HepG2 (cell line): ENCODE data around the gene PEX11G. TPM values are rescaled to one million over a fixed set of nuclear protein-coding genes. Genes with fewer than 3 reads are reported as not detected.

Experiments used
- FOXC1 ChIP-seq: sonication (generic); formaldehyde crosslinking; IDR thresholded peaks from 2 replicates; pipeline ENCODE4 v1.8.0; 2022; ENCODE audit warnings: mild to moderate bottlenecking, missing genetic modification reagents, borderline replicate concordance
- KDM5A ChIP-seq: fragments of 200-600 bp; sonication (generic); IDR thresholded peaks from 2 replicates; pipeline ENCODE4 v1.7.0; 2018; ENCODE audit warnings: antibody characterized with exemption, mild to moderate bottlenecking, low read length, borderline replicate concordance
- ONECUT2 ChIP-seq: sonication (generic); formaldehyde crosslinking; IDR thresholded peaks from 2 replicates; pipeline ENCODE4 v1.4.0; 2020; ENCODE audit warnings: missing genetic modification reagents
- PAWR ChIP-seq: sonication (generic); formaldehyde crosslinking; IDR thresholded peaks from 2 replicates; pipeline ENCODE4 v1.4.0; 2020; ENCODE audit warnings: missing genetic modification reagents, mild to moderate bottlenecking, borderline replicate concordance
- PHF20 ChIP-seq: sonication (generic); formaldehyde crosslinking; IDR thresholded peaks from 2 replicates; pipeline ENCODE4 v1.5.0; 2020; ENCODE audit warnings: mild to moderate bottlenecking, missing genetic modification reagents
- SOX6 ChIP-seq, 2 experiments: fragments of 450-650 bp in 1 of 2; sonication (generic) in 1 of 2; formaldehyde crosslinking in 1 of 2; IDR thresholded peaks; 2 replicates each; pipeline versions ENCODE4 v1.4.0 to v1.6.1; 2017 to 2020; ENCODE audit warnings: antibody characterized with exemption in 1 of 2, mild to moderate bottlenecking in 1 of 2, missing genetic modification reagents in 1 of 2
- SP1 ChIP-seq, 2 experiments: fragments of 450-650 bp in 1 of 2; sonication (generic) in 1 of 2; formaldehyde crosslinking in 1 of 2; IDR thresholded peaks; 2 replicates each; pipeline versions ENCODE4 v1.4.0 to v1.6.1; 2016 to 2020; ENCODE audit warnings: missing genetic modification reagents in 1 of 2
- TOPORS ChIP-seq: sonication (generic); formaldehyde crosslinking; IDR thresholded peaks from 2 replicates; pipeline ENCODE4 v1.8.0; 2023; ENCODE audit warnings: mild to moderate bottlenecking, missing genetic modification reagents
- ZNF101 ChIP-seq: sonication (generic); formaldehyde crosslinking; IDR thresholded peaks from 2 replicates; pipeline ENCODE4 v1.4.0; 2020; ENCODE audit warnings: mild to moderate bottlenecking, low read depth, missing genetic modification reagents, borderline replicate concordance
- ZNF292 ChIP-seq: sonication (generic); formaldehyde crosslinking; IDR thresholded peaks from 2 replicates; pipeline ENCODE4 v1.8.1; 2022; ENCODE audit warnings: mild to moderate bottlenecking, low read depth, missing genetic modification reagents, borderline replicate concordance
- ZNF746 ChIP-seq: sonication (generic); formaldehyde crosslinking; IDR thresholded peaks from 2 replicates; pipeline ENCODE4 v1.8.0; 2022; ENCODE audit warnings: mild to moderate bottlenecking, missing genetic modification reagents
- ZNF780A ChIP-seq: sonication (generic); formaldehyde crosslinking; IDR thresholded peaks from 2 replicates; pipeline ENCODE4 v1.8.0; 2022; ENCODE audit warnings: mild to moderate bottlenecking, missing genetic modification reagents, moderate library complexity
- ZSCAN20 ChIP-seq: sonication (generic); formaldehyde crosslinking; IDR thresholded peaks from 2 replicates; pipeline ENCODE4 v1.4.0; 2020; ENCODE audit warnings: missing genetic modification reagents, mild to moderate bottlenecking, borderline replicate concordance
- ZSCAN29 ChIP-seq: sonication (generic); formaldehyde crosslinking; conservative IDR thresholded peaks from 2 replicates; pipeline ENCODE4 v1.4.0; 2020; ENCODE audit warnings: mild to moderate bottlenecking, missing genetic modification reagents
- polyA plus RNA-seq, 8 experiments: library from polyadenylated mRNA; depleted of rRNA in 3 of 8; stranded (reverse) in 7 of 8; unstranded in 1 of 8; fragments of >200 nt; fragmentation: Illumina TruSeq in 4 of 8; extraction: Trizol in 4 of 8; gene quantifications; 2 replicates each; pipeline versions ENCODE4 v1.2.1 to v1.2.3, GENCODE V29; 2011 to 2016; ENCODE audit warnings: low read depth in 4 of 8, missing spikeins in 1 of 8, mixed read lengths in 1 of 8; ENCODE audit not compliant: insufficient read depth in 1 of 8
- total RNA-seq, 5 experiments: library from RNA; depleted of rRNA; stranded (reverse); fragments of >200 nt; fragmentation: Illumina TruSeq; extraction: Trizol; gene quantifications; 2 replicates each; pipeline ENCODE4 v1.2.3, GENCODE V29; 2016; ENCODE audit warnings: low read depth in 1 of 5
- TF ChIP-seq, protein P1 (sequence below): sonication (generic); formaldehyde crosslinking; IDR thresholded peaks from 2 replicates; pipeline ENCODE4 v1.8.0; 2022; ENCODE audit warnings: mild to moderate bottlenecking, missing genetic modification reagents
- TF ChIP-seq, protein P2 (sequence below): sonication (generic); formaldehyde crosslinking; IDR thresholded peaks from 2 replicates; pipeline ENCODE4 v1.8.1; 2023; ENCODE audit warnings: mild to moderate bottlenecking, moderate library complexity, missing genetic modification reagents
- TF ChIP-seq, protein P3 (sequence below): sonication (generic); formaldehyde crosslinking; IDR thresholded peaks from 2 replicates; pipeline ENCODE4 v1.5.0; 2020; ENCODE audit warnings: missing genetic modification reagents
- TF ChIP-seq, protein P4 (sequence below): sonication (generic); formaldehyde crosslinking; IDR thresholded peaks from 2 replicates; pipeline ENCODE4 v1.8.0; 2022; ENCODE audit warnings: mild to moderate bottlenecking, missing genetic modification reagents, moderate library complexity
- TF ChIP-seq, protein P5 (sequence below): sonication (generic); formaldehyde crosslinking; conservative IDR thresholded peaks from 2 replicates; pipeline ENCODE4 v1.5.0; 2020; ENCODE audit warnings: missing genetic modification reagents
- TF ChIP-seq, protein P6 (sequence below): sonication (generic); formaldehyde crosslinking; IDR thresholded peaks from 2 replicates; pipeline ENCODE4 v1.5.0; 2020; ENCODE audit warnings: missing genetic modification reagents
- TF ChIP-seq, protein P7 (sequence below): IDR thresholded peaks from 2 replicates; pipeline ENCODE4 v1.6.1; 2016; ENCODE audit warnings: mild to moderate bottlenecking, missing biosample characterization, missing genetic modification reagents

The PEX11G gene
- total and polyA plus RNA-seq, 2 of the 13 experiments (the other 11 are each of a cell fraction or from before 2014, with no cell fraction given), result not detected

DNA sequence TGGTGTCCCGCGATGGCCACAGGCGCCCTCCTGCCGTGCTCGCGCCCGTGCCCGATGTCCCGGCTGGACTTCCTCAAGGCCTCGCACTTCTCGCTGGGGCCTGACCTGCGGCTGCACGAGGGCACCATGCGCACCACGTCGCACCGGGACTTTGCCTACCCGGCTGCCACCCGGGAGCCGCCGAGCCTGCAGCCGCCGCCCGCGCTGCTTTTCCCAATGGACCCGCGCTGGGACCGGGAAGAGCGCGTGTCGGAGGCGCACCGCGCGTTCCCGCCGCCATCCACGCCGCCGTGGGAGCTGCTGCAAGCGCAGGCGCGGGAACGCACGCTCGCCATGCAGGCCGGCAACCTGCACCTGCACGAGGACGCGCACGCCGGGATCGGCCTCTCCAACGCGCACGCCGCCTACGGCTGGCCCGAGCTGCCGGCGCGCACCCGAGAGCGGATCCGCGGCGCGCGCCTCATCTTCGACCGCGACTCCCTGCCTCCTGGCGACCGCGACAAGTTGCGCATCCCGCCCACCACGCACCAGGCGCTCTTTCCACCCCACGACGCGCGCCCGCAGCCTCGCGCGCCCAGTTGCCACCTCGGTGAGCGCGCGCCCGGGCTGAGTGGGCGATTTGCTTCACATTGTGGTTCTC lies 12.1 kb upstream of the PEX11G start (continued):
- TF ChIP-seq, protein P1, sequence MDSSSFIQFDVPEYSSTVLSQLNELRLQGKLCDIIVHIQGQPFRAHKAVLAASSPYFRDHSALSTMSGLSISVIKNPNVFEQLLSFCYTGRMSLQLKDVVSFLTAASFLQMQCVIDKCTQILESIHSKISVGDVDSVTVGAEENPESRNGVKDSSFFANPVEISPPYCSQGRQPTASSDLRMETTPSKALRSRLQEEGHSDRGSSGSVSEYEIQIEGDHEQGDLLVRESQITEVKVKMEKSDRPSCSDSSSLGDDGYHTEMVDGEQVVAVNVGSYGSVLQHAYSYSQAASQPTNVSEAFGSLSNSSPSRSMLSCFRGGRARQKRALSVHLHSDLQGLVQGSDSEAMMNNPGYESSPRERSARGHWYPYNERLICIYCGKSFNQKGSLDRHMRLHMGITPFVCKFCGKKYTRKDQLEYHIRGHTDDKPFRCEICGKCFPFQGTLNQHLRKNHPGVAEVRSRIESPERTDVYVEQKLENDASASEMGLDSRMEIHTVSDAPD (CRISPR knock-in tag), result no peak
- TF ChIP-seq FOXC1 (CRISPR knock-in tag) (peak; percentile 58; the same call in 1 of the 2 replicates), ZNF746 (CRISPR knock-in tag) (no peak), KDM5A (no peak), TOPORS (CRISPR knock-in tag) (0 out of 2 replicates have a peak, but pooled peaks have one; percentile 67), ZNF101 (CRISPR knock-in tag) (no peak), SP1 (IDR thresholded peaks at IDR 0.05) (no peak), SP1 (CRISPR knock-in tag; IDR thresholded peaks at IDR 0.05) (no peak; the same call in 1 of the 2 replicates), SOX6 (IDR thresholded peaks at IDR 0.05) (no peak), SOX6 (CRISPR knock-in tag; IDR thresholded peaks at IDR 0.05) (no peak), ZSCAN20 (CRISPR knock-in tag) (peak; percentile 57; the same call in 1 of the 2 replicates), PHF20 (CRISPR knock-in tag) (no peak), ONECUT2 (CRISPR knock-in tag) (no peak; the same call in 1 of the 2 replicates), PAWR (no peak), ZSCAN29 (no peak), ZNF292 (CRISPR knock-in tag) (no peak), ZNF780A (CRISPR knock-in tag) (peak; percentile 78; the same call in 1 of the 2 replicates)
- TF ChIP-seq, protein P2, sequence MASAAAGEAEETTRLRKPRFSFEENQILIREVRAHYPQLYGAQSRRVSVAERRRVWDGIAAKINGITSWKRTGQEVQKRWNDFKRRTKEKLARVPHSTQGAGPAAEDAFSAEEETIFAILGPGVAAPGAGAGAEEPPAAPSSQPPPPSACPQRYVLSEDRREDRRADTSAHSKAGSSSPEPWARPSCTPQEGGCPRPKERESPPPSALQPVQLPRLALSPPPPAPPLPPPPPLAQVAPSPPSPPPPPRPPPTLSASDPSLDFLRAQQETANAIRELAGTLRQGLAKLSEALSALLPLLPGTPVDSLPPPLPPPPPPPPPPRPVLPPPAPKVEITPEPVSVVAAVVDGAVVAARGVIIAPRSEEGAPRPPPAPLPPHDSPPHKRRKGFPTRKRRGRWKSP (CRISPR knock-in tag), result 0 out of 2 replicates have a peak, but pooled peaks have one; percentile 28
- TF ChIP-seq, protein P3, sequence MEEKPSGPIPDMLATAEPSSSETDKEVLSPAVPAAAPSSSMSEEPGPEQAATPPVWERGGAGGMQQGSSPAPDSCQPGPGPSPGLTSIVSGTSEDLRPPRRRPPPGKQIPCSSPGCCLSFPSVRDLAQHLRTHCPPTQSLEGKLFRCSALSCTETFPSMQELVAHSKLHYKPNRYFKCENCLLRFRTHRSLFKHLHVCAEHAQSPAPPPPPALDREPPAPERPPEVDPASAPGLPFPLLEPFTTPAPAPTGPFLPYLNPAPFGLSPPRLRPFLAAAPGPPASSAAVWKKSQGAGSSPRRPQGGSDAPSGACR (CRISPR knock-in tag), result no peak
- TF ChIP-seq, protein P4, sequence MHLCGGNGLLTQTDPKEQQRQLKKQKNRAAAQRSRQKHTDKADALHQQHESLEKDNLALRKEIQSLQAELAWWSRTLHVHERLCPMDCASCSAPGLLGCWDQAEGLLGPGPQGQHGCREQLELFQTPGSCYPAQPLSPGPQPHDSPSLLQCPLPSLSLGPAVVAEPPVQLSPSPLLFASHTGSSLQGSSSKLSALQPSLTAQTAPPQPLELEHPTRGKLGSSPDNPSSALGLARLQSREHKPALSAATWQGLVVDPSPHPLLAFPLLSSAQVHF (CRISPR knock-in tag), result no peak; the same call in 1 of the 2 replicates
- TF ChIP-seq, protein P5, sequence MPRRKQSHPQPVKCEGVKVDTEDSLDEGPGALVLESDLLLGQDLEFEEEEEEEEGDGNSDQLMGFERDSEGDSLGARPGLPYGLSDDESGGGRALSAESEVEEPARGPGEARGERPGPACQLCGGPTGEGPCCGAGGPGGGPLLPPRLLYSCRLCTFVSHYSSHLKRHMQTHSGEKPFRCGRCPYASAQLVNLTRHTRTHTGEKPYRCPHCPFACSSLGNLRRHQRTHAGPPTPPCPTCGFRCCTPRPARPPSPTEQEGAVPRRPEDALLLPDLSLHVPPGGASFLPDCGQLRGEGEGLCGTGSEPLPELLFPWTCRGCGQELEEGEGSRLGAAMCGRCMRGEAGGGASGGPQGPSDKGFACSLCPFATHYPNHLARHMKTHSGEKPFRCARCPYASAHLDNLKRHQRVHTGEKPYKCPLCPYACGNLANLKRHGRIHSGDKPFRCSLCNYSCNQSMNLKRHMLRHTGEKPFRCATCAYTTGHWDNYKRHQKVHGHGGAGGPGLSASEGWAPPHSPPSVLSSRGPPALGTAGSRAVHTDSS, result no peak
- TF ChIP-seq, protein P6, sequence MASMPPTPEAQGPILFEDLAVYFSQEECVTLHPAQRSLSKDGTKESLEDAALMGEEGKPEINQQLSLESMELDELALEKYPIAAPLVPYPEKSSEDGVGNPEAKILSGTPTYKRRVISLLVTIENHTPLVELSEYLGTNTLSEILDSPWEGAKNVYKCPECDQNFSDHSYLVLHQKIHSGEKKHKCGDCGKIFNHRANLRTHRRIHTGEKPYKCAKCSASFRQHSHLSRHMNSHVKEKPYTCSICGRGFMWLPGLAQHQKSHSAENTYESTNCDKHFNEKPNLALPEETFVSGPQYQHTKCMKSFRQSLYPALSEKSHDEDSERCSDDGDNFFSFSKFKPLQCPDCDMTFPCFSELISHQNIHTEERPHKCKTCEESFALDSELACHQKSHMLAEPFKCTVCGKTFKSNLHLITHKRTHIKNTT (CRISPR knock-in tag), result no peak
- TF ChIP-seq, protein P7, sequence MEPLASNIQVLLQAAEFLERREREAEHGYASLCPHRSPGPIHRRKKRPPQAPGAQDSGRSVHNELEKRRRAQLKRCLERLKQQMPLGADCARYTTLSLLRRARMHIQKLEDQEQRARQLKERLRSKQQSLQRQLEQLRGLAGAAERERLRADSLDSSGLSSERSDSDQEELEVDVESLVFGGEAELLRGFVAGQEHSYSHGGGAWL (CRISPR knock-in tag), result peak; percentile 47; the same call in 1 of the 2 replicates
